GM23338 (cell line): Measurements from ENCODE around the gene GNB1. TPM values are rescaled to one million over a fixed set of nuclear protein-coding genes. Genes with fewer than 3 reads are reported as not detected.

ENCODE experiments used
- ATAC-seq: fragments of 200-7000 bp; cut with Tn5 transposase; 3 replicates; pipeline ENCODE4 v1.9.1; 2020
- DNase-seq: peaks from one replicate; pipeline ENCODE4 v3.0.0-alpha.2; 2015; ENCODE audit warnings: low spot score
- H2AFZ ChIP-seq: fragments of 200-600 bp; sonication (generic); 2 replicates; pipeline ENCODE4 v1.8.0; 2016; ENCODE audit warnings: antibody characterized with exemption, mild to moderate bottlenecking, moderate library complexity
- H3F3A ChIP-seq: fragments of 200-600 bp; sonication (generic); replicated peaks from 2 replicates; pipeline ENCODE4 v1.8.0; 2017; ENCODE audit warnings: antibody characterized with exemption, mixed run types, low read depth
- H3K27ac ChIP-seq: fragments of 200-600 bp; sonication (generic); 2 replicates; pipeline ENCODE4 v1.6.1; 2016; ENCODE audit warnings: low read depth
- H3K27me3 ChIP-seq: fragments of 200-600 bp; sonication (generic); 2 replicates; pipeline ENCODE4 v1.8.0; 2016; ENCODE audit warnings: mild to moderate bottlenecking, mixed run types, moderate library complexity; ENCODE audit not compliant: insufficient read depth
- H3K36me3 ChIP-seq: fragments of 200-600 bp; sonication (generic); 2 replicates; pipeline ENCODE4 v1.8.0; 2016; ENCODE audit warnings: mild to moderate bottlenecking; ENCODE audit not compliant: insufficient read depth
- H3K4me1 ChIP-seq: fragments of 200-600 bp; sonication (generic); 2 replicates; pipeline ENCODE4 v1.8.0; 2016; ENCODE audit warnings: mild to moderate bottlenecking, moderate library complexity; ENCODE audit not compliant: insufficient read depth
- H3K4me2 ChIP-seq: fragments of 200-600 bp; sonication (generic); 2 replicates; pipeline ENCODE4 v1.7.1; 2017; ENCODE audit warnings: mixed run types
- H3K4me3 ChIP-seq: fragments of 200-600 bp; sonication (generic); 2 replicates; pipeline ENCODE4 v1.6.1; 2016; ENCODE audit warnings: mixed run types
- H3K79me2 ChIP-seq: fragments of 200-600 bp; sonication (generic); replicated peaks from 2 replicates; pipeline ENCODE4 v1.8.0; 2017; ENCODE audit warnings: mild to moderate bottlenecking; ENCODE audit not compliant: insufficient read depth
- H3K9me2 ChIP-seq: fragments of 200-600 bp; sonication (generic); 2 replicates; pipeline ENCODE4 v1.8.0; 2017; ENCODE audit not compliant: insufficient read depth
- H4K20me1 ChIP-seq: fragments of 200-600 bp; sonication (generic); replicated peaks from 2 replicates; pipeline ENCODE4 v1.8.0; 2017; ENCODE audit warnings: mild to moderate bottlenecking; ENCODE audit not compliant: insufficient read depth
- H3K27ac Mint-ChIP-seq: 2 replicates; pipeline ENCODE4 v1.8.0; 2020; ENCODE audit warnings: inconsistent platforms, mild to moderate bottlenecking, moderate library complexity, mixed read lengths
- H3K27me3 Mint-ChIP-seq: 3 replicates; pipeline ENCODE4 v1.8.0; 2022; ENCODE audit warnings: low read depth, mild to moderate bottlenecking, moderate library complexity, mixed read lengths, inconsistent platforms; ENCODE audit not compliant: insufficient read depth, poor library complexity
- H3K36me3 Mint-ChIP-seq: 3 replicates; pipeline ENCODE4 v1.8.0; 2021; ENCODE audit warnings: low read depth, mild to moderate bottlenecking, inconsistent platforms, moderate library complexity, mixed read lengths
- H3K4me1 Mint-ChIP-seq: 3 replicates; pipeline ENCODE4 v1.8.0; 2020; ENCODE audit warnings: mild to moderate bottlenecking, inconsistent platforms, mixed read lengths
- H3K4me3 Mint-ChIP-seq: 3 replicates; pipeline ENCODE4 v1.8.0; 2021; ENCODE audit warnings: moderate library complexity, mild to moderate bottlenecking, inconsistent platforms, mixed read lengths
- H3K9me3 Mint-ChIP-seq: 3 replicates; pipeline ENCODE4 v1.8.0; 2020; ENCODE audit warnings: moderate library complexity, mild to moderate bottlenecking, inconsistent platforms, mixed read lengths
- CTCF ChIP-seq, 2 experiments: fragments of 200-600 bp in 1 of 2; sonication (generic) in 1 of 2; conservative IDR thresholded peaks; 2 replicates each; pipeline versions ENCODE4 v1.5.1 to v1.6.1; 2016 to 2017; ENCODE audit warnings: antibody characterized with exemption in 2 of 2, low read depth in 2 of 2, mild to moderate bottlenecking in 2 of 2, moderate library complexity in 1 of 2
- ETS1 ChIP-seq: IDR thresholded peaks from 2 replicates; pipeline ENCODE4 v1.6.1; 2016; ENCODE audit warnings: antibody characterized with exemption
- EZH2 ChIP-seq: fragments of 200-600 bp; sonication (generic); IDR thresholded peaks from one replicate; pipeline ENCODE4 v1.8.0; 2017; ENCODE audit warnings: antibody characterized with exemption, mild to moderate bottlenecking, low read depth; ENCODE audit not compliant: unreplicated experiment
- POLR2AphosphoS5 ChIP-seq: IDR thresholded peaks from 2 replicates; pipeline ENCODE4 v1.6.1; 2016; ENCODE audit warnings: antibody characterized with exemption, low read depth
- REST ChIP-seq: IDR thresholded peaks from one replicate; pipeline ENCODE4 v1.6.1; 2018; ENCODE audit warnings: antibody characterized with exemption; ENCODE audit not compliant: unreplicated experiment
- ZNF114 ChIP-seq: fragments of 250-450 bp; sonication (Bioruptor Pico); IDR thresholded peaks from 2 replicates; pipeline ENCODE4 v1.5.0; 2020; ENCODE audit warnings: mild to moderate bottlenecking, moderate library complexity
- ZNF331 ChIP-seq: fragments of 250-450 bp; sonication (Bioruptor Pico); IDR thresholded peaks from 2 replicates; pipeline ENCODE4 v1.5.0; 2020; ENCODE audit warnings: low read depth, mild to moderate bottlenecking, moderate library complexity
- polyA plus RNA-seq: library from polyadenylated mRNA; unstranded; fragments of >200 nt; fragmentation: Nextera tagmentation; extraction: Ambion mirVana; gene quantifications from 2 replicates; pipeline ENCODE4 v1.2.1, GENCODE V29; 2016
- total RNA-seq: library from RNA; depleted of rRNA; stranded (reverse); fragments of >200 nt; shearing (Covaris generic); gene quantifications from 2 replicates; pipeline ENCODE4 v1.2.3, GENCODE V29; 2014

GNB1 gene
- total and polyA plus RNA-seq, 2 experiments from 2014 or later, result 65.4 to 138 TPM

GRCh38 chr1:1782399-1783221 is 108.3 kb downstream of the GNB1 start:
- peaks cover 39% of the 10 kb centered on the region for H3K4me1 Mint-ChIP-seq
- no peaks in the 10 kb centered on the region for H3K27me3 ChIP-seq

More at GRCh38 chr1:1782399-1783221, 108.3 kb downstream of the GNB1 start:
- Histone ChIP-seq H3K9me2 (no peaks in the 10 kb centered on the region), H3K79me2 (peaks cover 4% of the 10 kb centered on the region), H3K36me3 (peaks cover 23% of the 10 kb centered on the region), H3K4me2 (peak overlapping the region; percentile 95), H4K20me1 (peaks cover 6% of the 10 kb centered on the region; the same call in 1 of the 2 replicates), H3K4me3 (peak overlapping the region; percentile 64), H3K4me1 (peaks cover 31% of the 10 kb centered on the region), H2AFZ (no peak overlapping the region), H3F3A (peaks cover 53% of the 10 kb centered on the region), H3K27ac (peak overlapping the region; percentile 95)
- Mint-ChIP-seq H3K36me3 (peaks cover 31% of the 10 kb centered on the region), H3K27ac (no peak overlapping the region), H3K9me3 (no peaks in the 10 kb centered on the region), H3K4me3 (peak overlapping the region; percentile 33; the same call in 2 of the 3 replicates), H3K27me3 (peaks cover 37% of the 10 kb centered on the region)
- TF ChIP-seq REST (no peak), ZNF331 (CRISPR knock-in tag) (no peak), ZNF114 (CRISPR knock-in tag) (no peak), POLR2AphosphoS5 (peak; percentile 53), EZH2 (no peak), CTCF (conservative IDR thresholded peaks at IDR 0.05; ENCODE audit: low read depth in 2 of 2) (no peak), ETS1 (peak; percentile 48; the same call in 1 of the 2 replicates)
- peak; percentile 33 for ATAC-seq
- peak; percentile 79 for DNase-seq
